AG09319 (cell line): ENCODE measurements around the gene SCN8A.
A peak's percentile ranks its signal among the peaks of the same experiment; 100 is the strongest.

ENCODE experiments used
- DNase-seq: peaks from one replicate; pipeline ENCODE4 v3.0.0-alpha.2; 2010; ENCODE audit warnings: low read depth; ENCODE audit errors: extremely low read depth
- TF ChIP-seq, protein P1 (sequence below): IDR thresholded peaks from 2 replicates; pipeline ENCODE4 v1.5.1; 2011; ENCODE audit warnings: low read depth, mild to moderate bottlenecking, inconsistent platforms, low read length, moderate library complexity

The SCN8A gene

DNA sequence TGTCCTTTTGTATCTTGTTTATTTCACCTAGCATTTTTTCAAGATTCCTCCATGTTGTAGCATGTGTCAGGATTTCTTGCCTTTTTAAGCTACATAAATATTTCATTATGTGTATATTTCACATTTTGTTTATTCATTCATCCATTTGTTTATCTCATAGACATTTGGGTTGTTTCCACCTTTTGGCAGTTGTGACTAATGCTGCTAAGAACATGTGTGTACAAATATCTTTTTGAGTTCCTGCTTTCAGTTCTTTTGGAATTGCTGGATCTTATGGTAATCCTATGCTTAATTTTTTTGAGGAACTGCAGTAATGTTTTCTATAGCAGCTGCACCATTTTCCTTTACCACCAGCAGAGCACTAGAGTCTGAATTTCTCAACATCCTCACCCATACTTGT, 62.4 kb downstream of the SCN8A start:
- TF ChIP-seq, protein P1, sequence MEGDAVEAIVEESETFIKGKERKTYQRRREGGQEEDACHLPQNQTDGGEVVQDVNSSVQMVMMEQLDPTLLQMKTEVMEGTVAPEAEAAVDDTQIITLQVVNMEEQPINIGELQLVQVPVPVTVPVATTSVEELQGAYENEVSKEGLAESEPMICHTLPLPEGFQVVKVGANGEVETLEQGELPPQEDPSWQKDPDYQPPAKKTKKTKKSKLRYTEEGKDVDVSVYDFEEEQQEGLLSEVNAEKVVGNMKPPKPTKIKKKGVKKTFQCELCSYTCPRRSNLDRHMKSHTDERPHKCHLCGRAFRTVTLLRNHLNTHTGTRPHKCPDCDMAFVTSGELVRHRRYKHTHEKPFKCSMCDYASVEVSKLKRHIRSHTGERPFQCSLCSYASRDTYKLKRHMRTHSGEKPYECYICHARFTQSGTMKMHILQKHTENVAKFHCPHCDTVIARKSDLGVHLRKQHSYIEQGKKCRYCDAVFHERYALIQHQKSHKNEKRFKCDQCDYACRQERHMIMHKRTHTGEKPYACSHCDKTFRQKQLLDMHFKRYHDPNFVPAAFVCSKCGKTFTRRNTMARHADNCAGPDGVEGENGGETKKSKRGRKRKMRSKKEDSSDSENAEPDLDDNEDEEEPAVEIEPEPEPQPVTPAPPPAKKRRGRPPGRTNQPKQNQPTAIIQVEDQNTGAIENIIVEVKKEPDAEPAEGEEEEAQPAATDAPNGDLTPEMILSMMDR: no peak
- peak; percentile 16 for DNase-seq

DNA sequence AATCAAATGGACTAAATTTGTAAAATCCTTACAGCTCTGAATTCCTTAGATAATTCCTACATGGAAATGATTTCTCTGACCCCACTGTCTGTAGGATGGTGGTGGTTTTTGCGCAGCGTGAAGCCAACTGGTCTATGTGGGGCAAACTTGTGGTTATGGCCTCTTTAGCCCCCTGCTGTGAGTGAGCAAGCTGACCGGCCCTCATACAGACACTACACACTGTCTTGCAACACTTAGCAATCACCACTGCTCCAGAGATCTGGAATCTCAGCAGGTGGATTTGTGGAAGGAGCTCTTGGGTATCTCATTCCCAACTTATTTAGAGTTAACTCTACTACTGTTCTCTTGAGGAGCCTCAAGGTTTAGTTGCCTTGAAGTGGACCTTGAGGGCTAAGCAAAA, 70.2 kb downstream of the SCN8A start:
- DNase-seq: no peak

DNA sequence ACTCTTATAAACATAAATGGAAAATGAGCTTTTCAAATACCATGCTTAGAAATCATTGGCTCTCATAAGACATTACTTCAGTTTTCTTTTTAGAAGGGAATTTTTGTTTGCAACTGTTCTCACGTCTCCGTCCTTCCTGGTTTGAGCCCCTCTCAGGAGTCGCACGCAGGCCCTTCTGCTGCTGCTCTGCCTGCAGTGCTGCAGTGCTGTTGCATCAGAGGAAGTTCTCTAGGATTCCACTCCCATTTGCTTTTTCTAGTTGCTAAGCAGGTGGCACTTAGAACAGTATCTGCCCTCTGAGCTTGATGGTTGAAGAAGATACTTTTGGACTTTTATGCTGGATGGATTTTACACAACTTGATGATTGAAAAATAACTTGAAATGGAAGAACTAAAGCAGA, 70.8 kb downstream of the SCN8A start:
- no peak for DNase-seq
- TF ChIP-seq, protein P1: no peak

More for the DNA sequence above, 70.2 kb downstream of the SCN8A start:
- TF ChIP-seq, protein P1: no peak

DNA sequence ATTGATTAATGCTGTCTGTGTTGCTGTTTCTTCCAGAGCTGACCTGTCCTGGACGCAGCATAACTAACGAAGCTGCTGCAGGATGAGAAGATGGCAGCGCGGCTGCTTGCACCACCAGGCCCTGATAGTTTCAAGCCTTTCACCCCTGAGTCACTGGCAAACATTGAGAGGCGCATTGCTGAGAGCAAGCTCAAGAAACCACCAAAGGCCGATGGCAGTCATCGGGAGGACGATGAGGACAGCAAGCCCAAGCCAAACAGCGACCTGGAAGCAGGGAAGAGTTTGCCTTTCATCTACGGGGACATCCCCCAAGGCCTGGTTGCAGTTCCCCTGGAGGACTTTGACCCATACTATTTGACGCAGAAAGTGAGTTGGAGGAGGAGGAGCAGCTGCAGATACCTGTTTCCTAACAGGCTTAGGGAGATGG, 71.7 kb downstream of the SCN8A start:
- TF ChIP-seq, protein P1: no peak
- no peak for DNase-seq

DNA sequence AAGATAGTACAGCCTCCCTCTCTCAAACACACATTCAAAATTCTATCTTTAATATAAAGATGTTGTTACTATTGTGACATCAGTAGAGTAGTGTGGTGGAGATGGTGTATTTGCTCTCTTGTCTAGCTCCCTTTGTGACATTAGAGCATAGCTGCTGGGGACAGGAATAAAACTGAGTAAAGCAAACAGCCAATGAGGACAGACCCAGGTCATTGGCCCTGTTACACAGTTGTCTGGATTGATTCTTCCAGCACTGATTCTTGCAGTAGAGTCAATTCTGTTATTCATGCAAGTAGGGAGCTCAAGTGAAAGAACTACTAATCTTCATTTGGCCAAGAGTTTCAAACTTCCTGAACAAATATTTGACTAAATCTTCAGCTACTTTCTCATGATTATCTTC, 72.4 kb downstream of the SCN8A start:
- DNase-seq: no peak
- TF ChIP-seq, protein P1: no peak

DNA sequence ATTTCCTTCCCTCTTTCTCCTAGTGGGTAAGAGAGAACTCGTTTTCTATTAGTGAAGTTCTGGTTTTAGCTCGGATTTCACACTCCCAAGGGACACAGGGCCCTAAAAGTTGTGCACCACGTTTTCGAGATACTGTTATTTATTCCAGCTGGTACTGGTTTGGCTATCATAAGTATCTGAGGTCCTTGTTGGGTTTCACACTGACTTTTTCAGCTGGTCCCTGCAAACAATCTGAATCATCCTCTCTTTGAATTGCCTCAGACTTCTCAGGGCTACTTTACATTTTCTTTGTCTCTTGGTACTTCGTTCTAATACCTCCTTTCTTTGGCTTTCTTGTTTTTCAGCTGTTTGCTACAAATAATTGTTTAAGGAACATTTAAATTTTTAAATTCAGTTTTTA, 75.7 kb downstream of the SCN8A start:
- DNase-seq: no peak
- TF ChIP-seq, protein P1: no peak

DNA sequence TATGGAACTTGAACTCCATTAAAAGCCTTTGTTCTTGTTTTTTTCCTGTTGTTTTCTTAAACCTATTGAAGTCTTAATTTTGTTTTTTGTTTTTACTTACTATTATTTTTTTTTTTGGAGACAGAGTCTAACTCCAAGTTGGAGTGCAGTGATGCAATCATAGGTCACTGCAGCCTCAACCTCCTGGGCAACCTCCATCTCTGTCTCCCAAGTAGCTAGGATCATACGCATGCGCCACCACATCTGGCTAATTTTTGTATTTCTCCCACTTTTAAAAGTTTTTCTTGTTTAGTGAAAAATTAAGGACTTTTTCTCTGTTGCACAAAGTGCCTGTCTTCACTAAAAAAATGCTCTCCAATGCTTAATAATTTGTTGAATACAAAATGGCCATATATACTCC, 76.2 kb downstream of the SCN8A start:
- no peak for DNase-seq
- TF ChIP-seq, protein P1: no peak
